HEK293 (cell line): ENCODE results near the gene LOXL1.

Experiments used
- CTCF ChIA-PET: fragments of 350-600 bp; formaldehyde crosslinking; extraction: SDS; loops from one replicate; lab custom pipeline; 2021; ENCODE audit warnings: antibody characterized with exemption; lab: Yijun Ruan, JAX
- POLR2A ChIA-PET: fragments of 300-600 bp; formaldehyde crosslinking; extraction: SDS; loops from one replicate; lab custom pipeline; 2020; ENCODE audit warnings: antibody characterized with exemption, inconsistent platforms; lab: Yijun Ruan, JAX
- H3K27ac ChIP-seq: fragments of 200-500 bp; sonication (Bioruptor generic); 2 replicates; pipeline ENCODE4 v1.5.1; 2014; ENCODE audit warnings: low read depth, low read length, control low read depth, inconsistent platforms; ENCODE audit errors: extremely low read depth
- H3K36me3 ChIP-seq, 2 experiments: fragments of 200-500 bp in 1 of 2; sonication (Bioruptor generic) in 1 of 2; 1 replicate in 1 of 2; 2 replicates in 1 of 2; pipeline ENCODE4 v1.5.1; 2014 to 2017; ENCODE audit warnings: inconsistent platforms in 2 of 2, low read length in 2 of 2; ENCODE audit not compliant: control insufficient read depth in 2 of 2, insufficient read depth in 1 of 2
- H3K4me1 ChIP-seq: fragments of 200-500 bp; sonication (Bioruptor generic); 2 replicates; pipeline ENCODE4 v1.5.1; 2014; ENCODE audit warnings: mild to moderate bottlenecking, low read length, inconsistent platforms; ENCODE audit not compliant: control insufficient read depth, insufficient read depth
- H3K4me3 ChIP-seq: 2 replicates; pipeline ENCODE4 v1.5.1; 2011; ENCODE audit warnings: low read depth, mild to moderate bottlenecking, control low read depth, low read length, moderate library complexity
- H3K9me3 ChIP-seq: fragments of 200-500 bp; sonication (Bioruptor generic); 2 replicates; pipeline ENCODE4 v1.5.1; 2014; ENCODE audit warnings: low read depth, low read length, inconsistent platforms; ENCODE audit not compliant: control insufficient read depth, insufficient read depth
- KLF9 ChIP-seq: fragments of 450-650 bp; formaldehyde crosslinking; IDR thresholded peaks from 2 replicates; pipeline ENCODE4 v1.5.1; 2016; ENCODE audit warnings: missing biosample characterization, missing genetic modification characterization, low read depth
- MYNN ChIP-seq: fragments of 450-650 bp; formaldehyde crosslinking; IDR thresholded peaks from 2 replicates; pipeline ENCODE4 v1.5.1; 2016; ENCODE audit warnings: missing biosample characterization, missing genetic modification characterization, borderline replicate concordance
- OSR2 ChIP-seq: fragments of 450-650 bp; formaldehyde crosslinking; IDR thresholded peaks from 2 replicates; pipeline ENCODE4 v1.5.1; 2016; ENCODE audit warnings: missing biosample characterization, missing genetic modification characterization
- REPIN1 ChIP-seq: fragments of 450-650 bp; formaldehyde crosslinking; IDR thresholded peaks from 2 replicates; pipeline ENCODE4 v1.5.1; 2017; ENCODE audit warnings: missing biosample characterization, missing genetic modification characterization, low read depth
- ZBTB26 ChIP-seq: fragments of 450-650 bp; formaldehyde crosslinking; optimal IDR thresholded peaks from 2 replicates; pipeline ENCODE3; 2016; ENCODE audit warnings: missing biosample characterization, mild to moderate bottlenecking, missing genetic modification characterization
- ZNF148 ChIP-seq: fragments of 450-650 bp; formaldehyde crosslinking; IDR thresholded peaks from 2 replicates; pipeline ENCODE4 v1.5.0; 2017; ENCODE audit warnings: missing biosample characterization, missing genetic modification characterization, borderline replicate concordance
- ZNF202 ChIP-seq: fragments of 450-650 bp; formaldehyde crosslinking; IDR thresholded peaks from 2 replicates; pipeline ENCODE4 v1.5.1; 2016; ENCODE audit warnings: missing biosample characterization, missing genetic modification characterization, borderline replicate concordance
- ZNF24 ChIP-seq: fragments of 450-650 bp; formaldehyde crosslinking; IDR thresholded peaks from 2 replicates; pipeline ENCODE4 v1.5.1; 2016; ENCODE audit warnings: missing biosample characterization, missing genetic modification characterization
- ZNF302 ChIP-seq: fragments of 450-650 bp; formaldehyde crosslinking; IDR thresholded peaks from 2 replicates; pipeline ENCODE4 v1.5.1; 2016; ENCODE audit warnings: missing biosample characterization, missing genetic modification characterization, low read depth
- ZNF311 ChIP-seq: fragments of 450-650 bp; formaldehyde crosslinking; IDR thresholded peaks from 2 replicates; pipeline ENCODE4 v1.5.1; 2017; ENCODE audit warnings: missing biosample characterization, missing genetic modification characterization, borderline replicate concordance
- ZNF501 ChIP-seq: fragments of 450-650 bp; formaldehyde crosslinking; IDR thresholded peaks from 2 replicates; pipeline ENCODE4 v1.5.1; 2016; ENCODE audit warnings: missing biosample characterization, missing genetic modification characterization
- ZNF558 ChIP-seq: fragments of 450-650 bp; formaldehyde crosslinking; IDR thresholded peaks from 2 replicates; pipeline ENCODE4 v1.5.1; 2016; ENCODE audit warnings: missing biosample characterization, missing genetic modification characterization
- ZNF677 ChIP-seq: fragments of 450-650 bp; IDR thresholded peaks from 2 replicates; pipeline ENCODE4 v1.5.0; 2018; ENCODE audit warnings: missing biosample characterization, mild to moderate bottlenecking, missing genetic modification characterization, moderate library complexity
- ZNF704 ChIP-seq: fragments of 450-650 bp; formaldehyde crosslinking; IDR thresholded peaks from 2 replicates; pipeline ENCODE4 v1.5.1; 2016; ENCODE audit warnings: missing biosample characterization, missing genetic modification characterization
- ZNF707 ChIP-seq: fragments of 450-650 bp; formaldehyde crosslinking; IDR thresholded peaks from 2 replicates; pipeline ENCODE4 v1.5.1; 2016; ENCODE audit warnings: missing biosample characterization, missing genetic modification characterization
- ZNF777 ChIP-seq: fragments of 450-650 bp; formaldehyde crosslinking; IDR thresholded peaks from 2 replicates; pipeline ENCODE4 v1.5.1; 2017; ENCODE audit warnings: missing biosample characterization, missing genetic modification characterization, borderline replicate concordance
- TF ChIP-seq, protein P1 (sequence below): fragments of 450-650 bp; formaldehyde crosslinking; IDR thresholded peaks from 2 replicates; pipeline ENCODE4 v1.5.1; 2017; ENCODE audit warnings: missing biosample characterization, missing genetic modification characterization
- TF ChIP-seq, protein P2 (sequence below): fragments of 450-650 bp; formaldehyde crosslinking; IDR thresholded peaks from 2 replicates; pipeline ENCODE4 v1.5.1; 2016; ENCODE audit warnings: missing biosample characterization, missing genetic modification characterization

The LOXL1 gene

DNA sequence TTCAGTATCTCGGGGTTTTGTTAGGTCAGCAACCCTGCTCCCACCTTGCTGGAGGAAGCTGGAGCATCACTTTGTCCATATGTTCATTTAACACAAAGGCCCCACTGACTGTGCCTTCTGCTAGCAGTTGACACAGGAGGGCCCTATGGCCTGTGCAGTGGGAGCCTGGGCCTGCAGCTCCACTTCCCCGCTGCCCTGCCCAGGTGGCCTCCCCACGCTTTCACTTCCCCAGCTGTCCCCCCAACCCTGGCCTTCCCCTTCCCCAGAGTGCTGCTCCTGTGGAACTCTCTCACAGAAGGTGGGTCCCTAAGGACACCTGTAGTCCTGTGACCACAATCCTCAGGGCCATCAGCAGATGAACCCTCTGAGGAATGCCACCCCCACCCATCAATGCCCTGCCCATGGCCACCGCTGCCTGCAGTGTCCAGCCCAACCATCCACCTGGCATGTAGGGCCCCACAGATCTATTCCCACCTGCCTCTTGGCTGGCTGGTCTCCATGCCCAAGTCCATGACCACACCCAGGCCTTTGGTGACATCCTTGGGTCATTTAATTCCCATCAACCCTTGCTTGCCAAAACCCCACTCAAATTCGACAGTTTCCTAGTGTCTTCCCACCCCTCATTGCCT lies 39.4 kb upstream of the LOXL1 start (continued):
- TF ChIP-seq ZNF777 (tag by site-specific recombination) (no peak), ZBTB26 (tag by site-specific recombination) (no peak), ZNF148 (no peak)

- H3K27ac ChIP-seq: no peak overlapping the region
- no peaks in the 10 kb centered on the region for H3K36me3 ChIP-seq
- no peaks in the 10 kb centered on the region for H3K9me3 ChIP-seq
- H3K4me3 ChIP-seq: no peak overlapping the region
- CTCF ChIA-PET: interaction anchor here (1.6 to 3.9 kb wide), 3 partner anchors 10 to 20 kb away, joined by 17 to 24 read pairs (median 18); partner anchors contain the start of gene TBC1D21
- POLR2A ChIA-PET: no interaction called here
- TF ChIP-seq ZNF501 (tag by site-specific recombination) (no peak), REPIN1 (tag by site-specific recombination) (no peak), ZNF202 (tag by site-specific recombination) (no peak), ZNF311 (tag by site-specific recombination) (no peak), ZNF707 (tag by site-specific recombination) (no peak), OSR2 (tag by site-specific recombination) (no peak), ZNF677 (tag by site-specific recombination) (no peak), ZNF704 (tag by site-specific recombination) (no peak), KLF9 (no peak), ZNF302 (no peak), ZNF558 (no peak), ZNF24 (tag by site-specific recombination) (no peak), ZNF148 (no peak), MYNN (tag by site-specific recombination) (no peak)
- TF ChIP-seq, protein P1, sequence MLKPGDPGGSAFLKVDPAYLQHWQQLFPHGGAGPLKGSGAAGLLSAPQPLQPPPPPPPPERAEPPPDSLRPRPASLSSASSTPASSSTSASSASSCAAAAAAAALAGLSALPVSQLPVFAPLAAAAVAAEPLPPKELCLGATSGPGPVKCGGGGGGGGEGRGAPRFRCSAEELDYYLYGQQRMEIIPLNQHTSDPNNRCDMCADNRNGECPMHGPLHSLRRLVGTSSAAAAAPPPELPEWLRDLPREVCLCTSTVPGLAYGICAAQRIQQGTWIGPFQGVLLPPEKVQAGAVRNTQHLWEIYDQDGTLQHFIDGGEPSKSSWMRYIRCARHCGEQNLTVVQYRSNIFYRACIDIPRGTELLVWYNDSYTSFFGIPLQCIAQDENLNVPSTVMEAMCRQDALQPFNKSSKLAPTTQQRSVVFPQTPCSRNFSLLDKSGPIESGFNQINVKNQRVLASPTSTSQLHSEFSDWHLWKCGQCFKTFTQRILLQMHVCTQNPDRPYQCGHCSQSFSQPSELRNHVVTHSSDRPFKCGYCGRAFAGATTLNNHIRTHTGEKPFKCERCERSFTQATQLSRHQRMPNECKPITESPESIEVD (tag by site-specific recombination): no peak
- TF ChIP-seq, protein P2, sequence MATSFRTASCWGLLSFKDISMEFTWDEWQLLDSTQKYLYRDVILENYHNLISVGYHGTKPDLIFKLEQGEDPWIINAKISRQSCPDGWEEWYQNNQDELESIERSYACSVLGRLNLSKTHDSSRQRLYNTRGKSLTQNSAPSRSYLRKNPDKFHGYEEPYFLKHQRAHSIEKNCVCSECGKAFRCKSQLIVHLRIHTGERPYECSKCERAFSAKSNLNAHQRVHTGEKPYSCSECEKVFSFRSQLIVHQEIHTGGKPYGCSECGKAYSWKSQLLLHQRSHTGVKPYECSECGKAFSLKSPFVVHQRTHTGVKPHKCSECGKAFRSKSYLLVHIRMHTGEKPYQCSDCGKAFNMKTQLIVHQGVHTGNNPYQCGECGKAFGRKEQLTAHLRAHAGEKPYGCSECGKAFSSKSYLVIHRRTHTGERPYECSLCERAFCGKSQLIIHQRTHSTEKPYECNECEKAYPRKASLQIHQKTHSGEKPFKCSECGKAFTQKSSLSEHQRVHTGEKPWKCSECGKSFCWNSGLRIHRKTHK (tag by site-specific recombination): no peak
- TF ChIP-seq, all 188 proteins: peak for 0
- H3K4me1 ChIP-seq: no peaks in the 10 kb centered on the region
Observed at GRCh38 chr15:73887481-73887880, 38.8 kb upstream of the LOXL1 start.
